Smooth muscle cell of the brain vasculature (primary cell): ENCODE results near the gene NRDE2.

ENCODE experiments used
- DNase-seq: peaks from one replicate; pipeline ENCODE4 v3.0.0-alpha.2; 2012; ENCODE audit warnings: low read depth, low spot score

Gene NRDE2, protein sequence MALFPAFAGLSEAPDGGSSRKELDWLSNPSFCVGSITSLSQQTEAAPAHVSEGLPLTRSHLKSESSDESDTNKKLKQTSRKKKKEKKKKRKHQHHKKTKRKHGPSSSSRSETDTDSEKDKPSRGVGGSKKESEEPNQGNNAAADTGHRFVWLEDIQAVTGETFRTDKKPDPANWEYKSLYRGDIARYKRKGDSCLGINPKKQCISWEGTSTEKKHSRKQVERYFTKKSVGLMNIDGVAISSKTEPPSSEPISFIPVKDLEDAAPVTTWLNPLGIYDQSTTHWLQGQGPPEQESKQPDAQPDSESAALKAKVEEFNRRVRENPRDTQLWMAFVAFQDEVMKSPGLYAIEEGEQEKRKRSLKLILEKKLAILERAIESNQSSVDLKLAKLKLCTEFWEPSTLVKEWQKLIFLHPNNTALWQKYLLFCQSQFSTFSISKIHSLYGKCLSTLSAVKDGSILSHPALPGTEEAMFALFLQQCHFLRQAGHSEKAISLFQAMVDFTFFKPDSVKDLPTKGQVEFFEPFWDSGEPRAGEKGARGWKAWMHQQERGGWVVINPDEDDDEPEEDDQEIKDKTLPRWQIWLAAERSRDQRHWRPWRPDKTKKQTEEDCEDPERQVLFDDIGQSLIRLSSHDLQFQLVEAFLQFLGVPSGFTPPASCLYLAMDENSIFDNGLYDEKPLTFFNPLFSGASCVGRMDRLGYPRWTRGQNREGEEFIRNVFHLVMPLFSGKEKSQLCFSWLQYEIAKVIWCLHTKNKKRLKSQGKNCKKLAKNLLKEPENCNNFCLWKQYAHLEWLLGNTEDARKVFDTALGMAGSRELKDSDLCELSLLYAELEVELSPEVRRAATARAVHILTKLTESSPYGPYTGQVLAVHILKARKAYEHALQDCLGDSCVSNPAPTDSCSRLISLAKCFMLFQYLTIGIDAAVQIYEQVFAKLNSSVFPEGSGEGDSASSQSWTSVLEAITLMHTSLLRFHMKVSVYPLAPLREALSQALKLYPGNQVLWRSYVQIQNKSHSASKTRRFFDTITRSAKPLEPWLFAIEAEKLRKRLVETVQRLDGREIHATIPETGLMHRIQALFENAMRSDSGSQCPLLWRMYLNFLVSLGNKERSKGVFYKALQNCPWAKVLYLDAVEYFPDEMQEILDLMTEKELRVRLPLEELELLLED

DNA sequence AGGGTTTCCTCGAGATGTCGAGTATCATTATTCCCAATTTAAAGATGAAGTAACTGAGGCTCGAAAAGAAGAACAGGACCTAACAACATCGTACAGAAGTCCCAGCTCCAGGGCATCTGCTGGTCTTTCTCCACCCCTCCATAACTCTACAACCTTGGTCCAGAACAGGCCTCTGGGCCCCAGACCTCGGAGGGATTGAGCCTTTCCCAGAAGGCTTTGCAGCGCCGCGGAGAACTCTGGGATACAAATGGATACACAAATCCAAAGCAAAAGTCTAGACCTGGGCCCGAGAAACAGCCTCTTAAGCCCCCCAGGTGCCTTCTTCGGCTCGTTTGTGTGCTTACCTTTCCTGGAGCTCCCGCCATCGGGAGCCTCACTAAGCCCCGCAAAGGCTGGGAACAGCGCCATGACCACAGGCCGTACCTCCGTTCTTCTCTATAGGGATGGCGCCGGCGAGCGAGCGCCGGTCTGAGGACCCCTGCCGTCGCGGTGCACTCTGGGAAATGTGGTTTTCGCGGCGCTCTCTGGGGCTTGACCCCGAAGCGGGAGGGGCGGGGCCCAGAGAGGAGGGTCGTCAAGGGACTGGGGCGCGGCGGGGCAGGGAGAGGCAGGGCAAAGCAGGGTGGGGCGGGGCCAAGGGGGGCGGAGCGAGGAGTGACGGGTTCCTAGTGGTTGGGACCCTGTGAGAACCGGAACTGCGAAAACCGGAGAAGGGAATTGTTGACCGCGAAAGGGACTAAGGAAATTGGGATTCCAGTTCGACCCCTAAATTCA is at the start of gene NRDE2:
Gene NRDE2 (minus strand): TSS at position 445 of the 774 bp plus-strand sequence. CDS start 37 bp downstream, at position 408.
- peak; percentile 90 for DNase-seq

DNA sequence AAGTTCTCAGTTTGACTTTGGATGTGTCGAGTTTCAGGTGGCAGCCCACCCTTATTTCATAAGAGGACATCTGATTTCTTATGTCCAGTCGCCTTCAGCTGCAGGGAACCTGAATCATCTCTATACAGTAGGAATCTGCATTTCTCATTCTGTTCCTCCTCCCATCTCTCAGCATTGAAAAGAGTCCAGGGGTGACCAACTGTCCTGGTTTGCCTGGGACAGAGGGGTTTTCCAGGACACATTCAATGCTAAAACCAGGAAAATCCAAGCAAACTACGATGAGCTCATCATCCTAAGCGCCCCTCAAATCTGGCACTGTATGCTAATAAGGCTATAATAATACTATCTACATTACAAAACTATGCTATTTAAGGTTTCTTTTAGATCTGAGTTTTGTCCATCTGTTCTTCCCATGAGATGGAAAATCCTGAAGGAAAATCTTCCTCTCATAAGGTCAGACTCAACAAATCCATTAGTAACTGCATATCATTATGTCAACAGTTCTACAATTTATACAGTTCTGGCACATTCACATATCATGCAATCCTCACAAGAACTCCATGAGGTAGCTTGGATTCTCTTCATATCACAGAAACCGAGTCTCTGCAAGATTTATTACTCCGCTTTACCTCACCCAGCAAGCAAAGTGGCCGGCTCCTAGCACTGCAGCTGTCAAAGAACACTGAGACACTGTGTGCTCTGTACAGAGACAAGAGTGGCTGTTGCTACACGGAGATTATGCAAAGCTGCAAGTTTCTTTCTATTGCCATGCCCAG is 49.5 kb upstream of the NRDE2 start:
- DNase-seq = no peak

DNA sequence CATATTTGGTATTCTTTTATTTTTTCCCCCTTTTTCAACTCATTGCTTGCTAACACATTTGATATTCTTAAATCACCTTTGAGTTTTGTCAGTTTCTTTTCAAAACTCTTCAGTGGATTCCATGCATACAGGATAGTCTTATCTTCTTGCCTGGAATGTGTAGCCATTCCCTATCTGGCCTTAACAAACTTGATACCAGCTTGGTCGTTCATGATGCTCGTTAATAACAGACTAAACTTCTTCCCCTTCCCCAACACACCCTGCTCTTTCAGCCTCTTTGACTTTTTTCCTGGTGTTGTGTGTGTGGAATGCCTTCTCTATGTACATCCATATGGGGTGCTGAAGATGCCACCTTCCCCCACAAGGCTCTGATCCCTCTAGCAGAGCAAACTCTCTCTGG is 47.4 kb upstream of the NRDE2 start:
- DNase-seq = no peak

DNA sequence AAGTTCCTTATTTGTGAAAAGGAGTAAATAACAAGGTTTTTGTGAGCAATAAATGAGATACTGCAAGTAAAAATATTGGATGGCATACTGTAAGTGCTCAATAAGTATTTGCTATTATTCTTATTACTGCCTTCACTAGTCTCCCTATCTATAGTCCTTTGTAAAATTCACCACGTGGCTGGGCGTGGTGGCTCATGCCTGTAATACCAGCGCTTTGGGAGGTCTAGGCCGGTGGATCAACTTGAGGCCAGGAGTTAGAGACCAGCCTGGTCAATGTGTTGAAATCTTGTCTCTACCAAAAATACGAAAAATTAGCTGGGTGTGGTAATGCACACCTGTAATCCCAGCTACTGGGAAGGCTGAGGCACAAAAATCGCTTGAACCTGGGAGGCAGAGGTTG is 46.5 kb upstream of the NRDE2 start:
- no peak for DNase-seq

DNA sequence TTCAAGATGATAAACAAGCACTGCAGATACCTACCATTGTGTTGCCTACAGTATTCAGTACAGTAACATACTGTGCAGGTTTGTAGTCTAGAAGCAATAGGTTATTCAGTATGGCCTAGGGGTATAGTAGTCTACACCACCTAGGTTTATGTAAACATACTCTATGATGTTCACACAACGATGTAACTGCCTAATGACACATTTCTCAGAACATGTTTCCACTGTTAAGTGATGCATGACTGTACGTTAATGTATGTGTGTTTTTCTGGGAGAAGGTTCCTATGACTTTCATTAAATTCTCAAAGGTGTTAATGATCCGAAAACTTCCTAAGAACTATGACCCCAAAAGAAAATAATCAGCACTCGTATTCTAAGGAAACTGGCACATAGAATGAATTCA is 44.2 kb upstream of the NRDE2 start:
- no peak for DNase-seq

DNA sequence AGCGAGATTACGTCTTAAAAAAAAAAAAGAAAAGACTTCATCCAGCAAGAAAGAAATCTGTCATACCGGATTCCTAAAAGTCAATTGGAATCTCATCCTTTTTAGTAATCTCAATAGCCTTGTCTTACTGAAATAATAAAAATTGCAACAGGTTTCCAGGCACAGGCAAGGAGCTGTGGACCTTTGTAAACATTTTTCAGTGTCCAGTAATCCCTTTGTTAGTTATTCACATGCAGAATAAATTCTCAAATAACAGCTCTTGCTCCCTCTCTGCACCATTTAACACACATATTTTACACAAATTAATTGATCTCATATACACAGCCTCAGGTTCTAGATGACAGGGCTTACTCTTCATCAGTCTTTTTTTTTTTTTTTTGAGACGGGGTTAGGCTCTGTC is 43.1 kb upstream of the NRDE2 start:
- DNase-seq = no peak

DNA sequence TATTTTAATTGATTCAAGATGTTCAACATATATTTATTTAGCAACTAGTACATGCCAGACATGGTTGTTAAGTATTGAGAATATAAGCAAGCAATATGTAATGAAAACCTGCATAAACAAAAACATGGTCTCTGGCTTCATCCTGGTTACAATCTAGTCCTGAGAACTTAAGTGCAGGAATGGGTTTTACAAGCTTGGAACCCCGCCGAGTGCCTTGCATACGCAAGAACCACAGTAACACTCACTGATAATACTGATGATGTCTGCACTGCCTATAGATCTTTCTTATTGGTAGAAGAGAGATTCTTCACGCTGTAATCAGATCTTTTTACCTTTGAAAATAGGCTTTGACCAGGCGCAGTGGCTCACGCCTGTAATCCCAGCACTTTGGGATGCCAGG is 42.1 kb upstream of the NRDE2 start:
- DNase-seq = no peak

DNA sequence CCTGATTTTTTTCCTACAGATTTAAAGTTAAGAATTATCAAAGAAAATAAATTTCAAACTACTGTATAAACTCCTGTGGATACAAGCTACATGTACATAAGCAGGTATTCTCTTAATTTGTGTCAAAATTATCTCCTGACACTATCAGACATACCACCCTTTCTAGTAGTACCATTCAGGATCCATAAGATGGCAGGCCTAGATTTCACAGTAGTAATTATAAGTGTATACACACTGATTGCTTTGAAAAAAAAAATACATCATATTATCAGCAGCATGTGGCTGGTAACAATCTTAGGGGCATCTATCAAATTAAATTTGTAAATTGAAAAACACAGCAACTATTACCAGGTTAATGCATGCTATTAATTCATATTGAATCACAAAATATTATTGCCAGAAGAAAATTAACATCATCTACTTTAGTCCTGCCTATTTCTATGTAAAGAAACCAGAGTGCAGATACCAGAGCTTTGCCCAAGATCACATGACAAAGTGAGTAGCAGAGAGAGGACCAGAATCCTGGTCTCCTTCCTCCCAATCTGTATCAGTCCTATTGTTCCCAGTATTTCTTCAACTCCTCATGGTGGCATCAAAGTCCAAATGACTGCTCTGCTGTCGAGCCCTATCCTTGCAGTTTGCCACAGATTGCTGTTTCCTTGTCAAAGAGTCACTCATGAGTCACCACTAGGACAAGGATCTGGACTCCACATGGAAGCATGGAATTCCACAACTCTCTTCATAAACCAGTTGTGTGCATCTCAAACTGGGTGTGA is 37.4 kb upstream of the NRDE2 start:
- DNase-seq = no peak

DNA sequence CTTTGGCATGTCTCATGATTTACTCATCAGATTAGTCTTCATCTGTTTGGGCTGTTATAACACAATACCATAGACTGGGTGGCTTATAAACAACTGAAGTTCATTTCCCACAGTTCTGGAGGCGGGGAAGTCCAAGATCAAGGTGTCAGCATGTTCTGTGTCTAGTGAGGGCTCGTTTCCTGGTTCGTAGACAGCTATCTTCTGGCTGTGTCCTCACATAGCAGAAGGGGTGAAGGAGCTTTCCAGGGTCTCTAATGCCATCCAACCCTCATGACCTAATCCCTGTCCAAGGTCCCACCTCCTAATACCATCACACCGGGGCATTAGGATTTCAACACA is 30.8 kb upstream of the NRDE2 start:
- DNase-seq = no peak

DNA sequence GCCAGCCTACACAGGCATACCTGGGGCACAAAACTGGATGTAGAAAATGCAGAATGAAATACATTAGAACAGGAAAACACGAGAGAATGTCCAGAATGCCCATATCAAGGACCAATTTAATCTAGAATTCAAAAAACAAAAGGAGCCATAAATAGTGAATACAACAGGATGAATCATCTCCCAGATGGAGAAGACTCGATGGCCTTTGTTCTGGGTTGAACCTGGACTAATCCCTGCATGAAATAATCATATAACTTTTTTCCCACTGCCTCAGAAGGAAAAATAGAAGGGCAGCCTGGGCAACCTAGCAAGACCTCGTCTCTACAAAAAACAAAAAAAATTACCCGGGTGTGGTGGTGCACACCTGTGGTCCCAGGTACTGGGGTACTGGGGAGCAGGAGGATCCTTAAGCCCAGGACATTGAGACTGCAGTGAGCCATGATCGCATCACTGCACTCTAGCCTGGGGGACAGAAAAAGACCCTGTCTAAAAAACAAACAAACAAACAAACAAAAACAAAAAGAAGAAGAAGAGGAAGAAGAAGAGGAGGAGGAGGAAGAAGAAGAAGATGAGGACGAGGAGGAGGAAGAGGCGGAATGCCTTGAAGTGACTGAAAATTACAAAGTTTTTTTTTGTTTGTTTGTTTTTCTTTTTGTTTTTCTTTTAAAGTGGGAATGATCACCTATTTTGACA is 30.3 kb upstream of the NRDE2 start:
- DNase-seq = no peak

DNA sequence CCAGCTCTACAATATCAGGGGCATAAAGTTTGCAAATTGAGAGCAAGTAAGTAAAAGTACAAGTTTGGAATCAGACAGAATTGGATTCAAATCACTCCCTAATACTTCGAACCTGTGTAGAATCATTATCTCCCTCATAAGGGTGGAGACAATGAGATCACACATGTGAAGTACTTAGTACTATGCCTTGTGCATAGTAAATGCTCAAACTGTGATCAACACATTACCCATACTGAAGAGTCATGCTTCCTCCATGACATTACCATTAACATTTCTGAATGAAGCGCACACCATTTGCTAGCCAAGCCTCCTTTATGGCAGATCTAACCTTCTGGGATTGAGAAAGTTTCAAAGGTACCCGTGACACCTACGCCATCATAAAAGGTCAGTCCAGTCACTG is 26.6 kb upstream of the NRDE2 start:
- DNase-seq = no peak

DNA sequence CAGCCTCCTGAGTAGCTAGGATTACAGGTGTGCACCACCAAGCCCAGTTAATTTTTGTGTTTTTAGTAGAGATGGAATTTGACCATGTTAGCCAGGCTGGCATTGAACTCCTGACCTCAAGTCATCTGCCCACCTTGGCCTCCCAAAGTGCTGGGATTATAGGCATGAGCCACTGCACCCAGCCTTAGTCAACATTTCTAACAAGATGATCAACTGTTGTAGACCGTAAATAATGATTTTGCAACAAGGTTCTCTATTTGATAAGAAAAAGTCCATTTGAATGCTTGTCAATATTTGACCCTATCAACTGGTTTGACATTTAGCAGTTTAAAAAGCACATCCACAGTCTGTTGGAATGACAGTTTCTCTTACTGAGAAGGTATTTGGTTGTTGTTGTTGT is 25.2 kb upstream of the NRDE2 start:
- DNase-seq = no peak

DNA sequence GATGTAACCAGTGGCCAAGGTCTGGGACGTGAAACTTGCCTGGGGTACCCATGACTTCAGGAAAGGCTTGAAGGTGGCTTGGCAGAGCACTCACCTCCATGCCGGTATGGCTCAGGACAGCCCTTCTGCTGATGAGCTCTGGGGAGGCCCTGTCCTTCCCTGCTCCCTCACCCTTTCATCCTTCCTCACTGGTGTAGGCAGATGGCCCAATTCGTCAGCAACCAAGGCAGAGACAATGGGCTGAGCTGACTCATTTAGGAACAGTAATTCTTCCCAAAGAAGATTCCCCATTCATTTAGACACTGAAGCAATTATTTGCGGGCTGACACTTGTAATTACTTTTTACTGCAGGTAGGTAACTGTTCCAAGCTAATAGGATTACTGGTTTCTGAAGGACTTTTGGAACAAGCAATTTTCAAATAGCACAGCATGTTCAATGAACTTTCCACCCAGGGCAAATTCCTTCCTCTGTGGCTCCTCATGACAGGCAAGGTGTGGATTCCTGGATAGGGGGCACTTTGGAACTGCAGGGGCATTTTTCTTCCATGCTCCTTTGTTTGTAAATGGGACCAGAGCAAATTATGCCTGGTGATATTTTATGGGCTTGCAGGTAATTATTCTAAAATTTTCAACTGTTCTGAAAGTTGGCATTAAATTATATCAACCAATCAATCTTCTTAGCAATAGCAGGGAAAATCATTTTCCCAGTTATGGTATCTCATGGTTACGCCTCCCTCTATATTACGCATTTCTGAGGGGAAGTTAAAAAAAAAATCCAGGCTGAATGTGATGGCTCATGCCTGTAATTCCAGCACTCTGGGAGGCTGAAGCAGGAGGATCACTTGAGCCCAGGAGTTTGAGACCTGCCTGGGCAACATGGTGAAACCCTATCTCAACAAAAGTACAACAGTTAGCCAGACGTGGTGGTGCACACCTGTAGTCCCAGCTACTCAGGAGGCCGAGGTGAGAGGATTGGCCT is 24.1 kb upstream of the NRDE2 start:
- no peak for DNase-seq

DNA sequence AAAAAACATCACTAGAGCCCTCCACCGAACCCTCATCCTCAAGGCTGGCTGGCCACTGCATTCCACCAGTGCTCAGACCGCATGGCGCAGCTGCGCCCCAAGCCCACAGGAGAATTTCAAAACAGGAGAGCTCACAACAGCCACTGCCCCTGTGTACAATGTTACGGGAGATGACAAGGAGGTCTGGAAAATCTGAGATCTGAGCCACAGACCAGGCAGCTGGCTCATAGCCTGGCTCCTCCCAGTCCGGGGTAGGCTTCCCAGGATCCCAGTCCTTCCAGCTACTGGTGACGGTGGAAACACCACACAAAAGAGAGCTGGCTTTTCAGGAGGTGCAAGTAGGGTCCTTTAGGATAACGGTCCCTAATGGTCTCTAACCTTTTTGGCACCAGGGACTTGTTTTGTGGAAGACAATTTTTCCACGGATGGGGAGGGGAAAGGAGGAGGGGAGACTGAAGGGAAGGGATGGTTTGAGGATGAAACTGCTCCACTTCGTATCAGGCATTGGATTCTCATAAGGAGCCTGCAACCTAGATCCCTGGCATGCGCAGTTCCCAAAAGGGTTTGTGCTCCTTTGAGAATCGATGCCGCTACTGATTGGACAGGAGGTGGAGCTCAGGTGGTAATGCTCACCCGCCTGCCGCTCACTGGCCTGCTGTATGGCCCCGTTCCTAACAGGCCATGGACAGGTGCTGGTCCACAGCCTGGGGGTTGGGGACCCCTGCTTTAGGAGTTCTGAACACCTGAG is 23.0 kb upstream of the NRDE2 start:
- DNase-seq = no peak

DNA sequence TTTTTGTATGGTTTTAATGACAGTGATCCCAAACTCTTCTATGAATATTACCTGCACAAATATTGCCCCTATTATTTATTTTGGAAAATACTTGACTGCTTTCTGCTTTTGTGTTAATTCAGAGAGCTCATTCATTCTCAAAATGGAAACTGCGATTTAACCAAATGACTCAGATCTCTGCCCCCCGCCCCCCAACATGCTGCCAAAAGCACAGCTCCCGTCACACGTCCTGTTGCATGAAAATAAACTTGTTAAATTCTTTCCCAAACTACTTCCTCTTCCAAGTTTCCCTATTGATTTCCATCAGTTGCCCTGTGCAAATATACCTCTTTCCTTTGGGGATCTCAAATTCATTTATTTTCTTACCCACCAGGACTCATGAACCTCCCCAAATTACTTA is 18.0 kb upstream of the NRDE2 start:
- DNase-seq = no peak

DNA sequence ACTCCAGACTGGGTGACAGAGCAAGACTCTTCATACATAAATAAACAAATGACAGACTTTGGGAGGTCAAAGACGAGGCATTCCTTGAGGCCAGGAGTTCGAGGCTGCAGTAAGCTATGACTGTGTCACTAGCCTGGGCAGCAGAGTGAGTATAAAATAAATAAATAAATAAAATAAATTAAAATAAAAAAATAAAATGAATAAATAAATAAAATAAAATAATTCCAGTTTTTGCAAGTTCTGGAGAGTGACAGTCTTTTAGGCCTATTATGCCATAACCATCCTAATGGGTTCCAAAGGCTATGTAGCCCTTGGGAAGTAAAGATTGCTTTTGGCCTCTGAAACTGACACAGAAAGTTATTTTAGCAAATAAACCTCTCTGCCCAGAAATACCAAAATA is 16.5 kb upstream of the NRDE2 start:
- DNase-seq = no peak

DNA sequence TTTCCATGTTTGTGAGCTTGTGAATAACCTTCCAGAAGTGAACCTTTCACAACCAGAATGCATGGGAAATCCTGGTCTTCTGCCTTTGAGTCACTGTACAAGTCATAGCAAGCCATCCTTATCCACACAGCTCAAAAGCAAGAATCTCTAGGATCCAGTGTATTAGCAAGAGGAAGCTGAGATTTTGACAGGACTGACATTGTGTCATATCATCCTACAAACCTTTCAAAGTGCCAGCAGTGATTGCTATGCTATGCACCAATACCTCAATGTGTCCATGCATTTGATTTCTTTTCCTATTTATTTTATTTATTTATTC is 13.5 kb upstream of the NRDE2 start:
- DNase-seq = no peak
